Measurements from ENCODE around the gene MOCS1.
A peak's percentile ranks its signal among the peaks of the same experiment; 100 is the strongest.

MOCS1 gene

GRCh38 chr6:39881851-39882530 lies 52.3 kb downstream of the MOCS1 start:
- DNase-seq (ENCODE audit: low read depth in 2 of 3, low spot score in 2 of 3), result no peak

- no peak for DNase-seq (ENCODE audit: low read depth in 2 of 3, low spot score in 2 of 3)
Observed at GRCh38 chr6:39880594-39880993, 53.7 kb downstream of the MOCS1 start.

- DNase-seq (ENCODE audit: low read depth in 2 of 3, low spot score in 2 of 3), result no peak
Observed at GRCh38 chr6:39879535-39879934, 54.7 kb downstream of the MOCS1 start.

GRCh38 chr6:39876826-39877225 lies 57.4 kb downstream of the MOCS1 start:
- DNase-seq (ENCODE audit: low read depth in 2 of 3, low spot score in 2 of 3), result no peak

GRCh38 chr6:39876111-39876510 lies 58.2 kb downstream of the MOCS1 start:
- no peak for DNase-seq (ENCODE audit: low read depth in 2 of 3, low spot score in 2 of 3)

- DNase-seq (ENCODE audit: low read depth in 2 of 3, low spot score in 2 of 3), result no peak
Observed at GRCh38 chr6:39873439-39873838, 60.8 kb downstream of the MOCS1 start.

- no peak for DNase-seq (ENCODE audit: low read depth in 2 of 3, low spot score in 2 of 3)
Observed at GRCh38 chr6:39870950-39871349, 63.3 kb downstream of the MOCS1 start.

- no peak for DNase-seq (ENCODE audit: low read depth in 2 of 3, low spot score in 2 of 3)
Observed at GRCh38 chr6:39867592-39867991, 66.7 kb downstream of the MOCS1 start.

- DNase-seq (ENCODE audit: low read depth in 2 of 3, low spot score in 2 of 3), result peak; percentile 23 to 54 (median 47)
Observed at GRCh38 chr6:39865011-39865888, 69.0 kb downstream of the MOCS1 start.

- DNase-seq (ENCODE audit: low read depth in 2 of 3, low spot score in 2 of 3), result no peak
Observed at GRCh38 chr6:39861663-39862062, 72.6 kb downstream of the MOCS1 start.

- no peak for DNase-seq (ENCODE audit: low read depth in 2 of 3, low spot score in 2 of 3)
Observed at GRCh38 chr6:39859025-39859424, 75.2 kb downstream of the MOCS1 start.

- DNase-seq (ENCODE audit: low read depth in 2 of 3, low spot score in 2 of 3), result no peak
Observed at GRCh38 chr6:39855356-39855995, 78.8 kb downstream of the MOCS1 start.
